NCI-H2081 treated with DMSO at 0.1 percent for 48 hours (cell line): ENCODE data around the gene GAS5.

Experiments
- DNase-seq: peaks from one replicate; lab custom pipeline; 2025; lab: John Stamatoyannopoulos, UW

GAS5 gene

DNA sequence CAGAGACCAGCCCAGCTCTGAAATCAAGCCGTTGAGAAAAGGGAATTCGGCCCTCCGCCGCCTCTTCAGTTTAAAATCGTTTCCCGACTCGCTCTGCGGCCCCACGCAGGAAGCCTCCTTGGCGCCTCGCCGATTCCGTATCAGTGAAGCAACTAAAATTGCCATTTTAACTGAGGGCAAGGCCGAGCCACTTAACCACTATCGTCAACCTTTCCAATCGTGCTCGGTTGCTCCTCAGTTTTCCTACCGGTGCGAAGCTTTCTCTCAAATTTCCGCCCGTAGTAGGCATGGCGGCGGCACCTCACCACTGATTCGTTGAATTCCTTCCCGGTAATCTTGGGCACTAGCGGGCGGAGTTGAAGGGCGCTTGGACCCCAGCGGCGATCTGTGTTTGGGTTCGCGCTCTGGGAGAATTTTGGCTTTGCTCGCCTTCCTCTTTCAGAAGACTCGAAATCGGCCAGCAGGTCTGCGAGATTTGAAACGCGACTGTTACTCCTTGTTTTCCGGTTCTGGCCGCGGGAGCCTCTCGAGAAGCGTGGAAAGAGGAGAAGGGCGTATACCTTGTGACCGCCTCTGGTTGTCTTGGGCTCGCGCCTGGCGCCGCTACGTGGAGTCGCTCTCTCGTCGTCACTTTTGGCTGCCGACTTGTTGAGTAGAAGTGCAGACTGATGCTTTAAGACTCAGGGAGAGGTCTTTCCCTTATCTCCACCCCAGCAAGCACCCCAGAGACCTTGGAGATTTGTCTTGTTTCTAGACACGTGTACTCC, 43.3 kb downstream of the GAS5 start, which contains the start of the genes CENPL and DARS2:
CENPL (minus strand) TSS at position 569 of the 767 bp plus-strand sequence. CDS start 13,584 bp downstream, outside the sequence.
DARS2 (plus strand) TSS at position 359 of the 767 bp plus-strand sequence. CDS start 557 bp downstream, outside the sequence.
- peak; percentile 99 for DNase-seq

DNA sequence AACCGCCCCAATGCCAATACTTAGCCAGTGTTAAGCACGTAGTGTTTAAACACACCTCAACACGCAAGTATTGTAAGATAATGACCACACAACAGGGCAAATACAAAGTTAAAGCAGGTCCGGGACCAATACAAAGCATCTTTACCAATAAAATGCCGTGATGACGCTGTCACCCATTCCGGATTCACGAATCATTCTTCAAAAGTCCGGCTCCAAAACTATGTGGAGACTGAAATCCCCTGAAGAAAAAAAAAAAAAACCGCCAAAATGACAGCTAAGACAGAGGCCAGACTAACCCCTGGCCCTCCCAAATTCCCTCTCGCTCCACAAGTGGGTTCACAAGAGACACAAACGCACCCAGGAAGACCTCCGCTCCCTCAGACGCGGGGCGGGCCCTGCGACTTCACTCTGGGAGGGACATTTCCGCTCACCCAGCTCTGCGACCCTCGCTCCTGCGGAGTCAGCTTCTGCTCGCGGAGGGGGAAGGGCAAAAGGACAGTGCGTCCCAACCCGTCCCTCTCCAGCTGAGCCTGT, 43.9 kb downstream of the GAS5 start:
- DNase-seq: no peak

DNA sequence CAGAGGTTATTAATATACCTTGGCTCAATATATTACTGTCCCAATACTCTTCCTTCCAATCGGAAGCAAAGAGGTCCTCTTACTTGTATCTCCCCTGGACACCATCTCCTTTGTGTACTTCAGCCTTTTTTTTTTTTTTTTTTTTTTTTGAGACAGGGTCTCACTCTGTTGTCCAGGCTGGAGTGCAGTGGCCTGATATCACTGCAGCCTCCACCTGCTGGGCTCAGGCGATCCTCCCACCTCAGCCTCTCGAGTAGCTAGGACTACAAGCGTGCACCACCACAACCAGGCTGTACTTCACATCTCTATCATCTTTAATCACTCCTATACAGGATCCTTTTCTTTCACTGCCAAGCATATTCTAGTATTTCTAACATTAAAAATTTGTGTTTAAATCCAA, 46.1 kb downstream of the GAS5 start:
- DNase-seq: no peak

- DNase-seq: no peak
Measured at GRCh38 chr1:173818459-173818858, 49.3 kb downstream of the GAS5 start.
